ENCODE data around the gene ZNF532. TPM values are rescaled to one million over a fixed set of nuclear protein-coding genes. Genes with fewer than 3 reads are reported as not detected.

Gene ZNF532
- polyA plus RNA-seq, 1 experiment, result 75.3 TPM

GRCh38 chr18:58951986-58952702 lies 87.5 kb downstream of the ZNF532 start:
- DNase-seq (ENCODE audit: low read depth), result no peak
- H3K36me3 ChIP-seq (ENCODE audit: control insufficient read depth, insufficient read depth, low read length), result peaks cover 3% of the 10 kb centered on the region
- POLR2A ChIA-PET, result interaction anchor here (0.6 kb wide), 1 partner anchor 361 kb away, joined by 3 read pairs; no protein-coding TSS in a partner anchor
- H3K4me3 ChIP-seq (ENCODE audit: low read depth, low read length), result no peak overlapping the region
- CTCF ChIA-PET, result no interaction called here
- no peak for TF ChIP-seq CTCF (IDR thresholded peaks at IDR 0.05; ENCODE audit: insufficient read depth, low read depth, low read length)
- H3K27me3 ChIP-seq (ENCODE audit: control insufficient read depth, insufficient read depth, low read length), result no peaks in the 10 kb centered on the region

GRCh38 chr18:58952858-58953257 lies 88.2 kb downstream of the ZNF532 start:
- H3K27me3 ChIP-seq (ENCODE audit: control insufficient read depth, insufficient read depth, low read length), result no peaks in the 10 kb centered on the region
- TF ChIP-seq CTCF (IDR thresholded peaks at IDR 0.05; ENCODE audit: insufficient read depth, low read depth, low read length), result no peak
- peaks cover 3% of the 10 kb centered on the region for H3K36me3 ChIP-seq (ENCODE audit: control insufficient read depth, insufficient read depth, low read length)
- CTCF ChIA-PET, result no interaction called here
- POLR2A ChIA-PET, result no interaction called here
- H3K4me3 ChIP-seq (ENCODE audit: low read depth, low read length), result no peak overlapping the region
- DNase-seq (ENCODE audit: low read depth), result no peak

- DNase-seq (ENCODE audit: low read depth), result no peak
- no peak for TF ChIP-seq CTCF (IDR thresholded peaks at IDR 0.05; ENCODE audit: insufficient read depth, low read depth, low read length)
- peaks cover 3% of the 10 kb centered on the region; the same call in 1 of the 2 replicates for H3K36me3 ChIP-seq (ENCODE audit: control insufficient read depth, insufficient read depth, low read length)
- POLR2A ChIA-PET, result no interaction called here
- H3K4me3 ChIP-seq (ENCODE audit: low read depth, low read length), result no peak overlapping the region
- H3K27me3 ChIP-seq (ENCODE audit: control insufficient read depth, insufficient read depth, low read length), result no peaks in the 10 kb centered on the region
- CTCF ChIA-PET, result no interaction called here
Observed at GRCh38 chr18:58953627-58954026, 89.0 kb downstream of the ZNF532 start.

GRCh38 chr18:58955001-58955400 lies 90.3 kb downstream of the ZNF532 start:
- no peak for TF ChIP-seq CTCF (IDR thresholded peaks at IDR 0.05; ENCODE audit: insufficient read depth, low read depth, low read length)
- CTCF ChIA-PET, result no interaction called here
- POLR2A ChIA-PET, result no interaction called here

GRCh38 chr18:58955738-58956137 lies 91.1 kb downstream of the ZNF532 start:
- no peak for TF ChIP-seq CTCF (IDR thresholded peaks at IDR 0.05; ENCODE audit: insufficient read depth, low read depth, low read length)
- H3K4me3 ChIP-seq (ENCODE audit: low read depth, low read length), result no peak overlapping the region
- no peak for DNase-seq (ENCODE audit: low read depth)
- peaks cover 4% of the 10 kb centered on the region; the same call in 1 of the 2 replicates for H3K36me3 ChIP-seq (ENCODE audit: control insufficient read depth, insufficient read depth, low read length)
- POLR2A ChIA-PET, result interaction anchor here (0.6 kb wide), 1 partner anchor 84 kb away, joined by 3 read pairs; no protein-coding TSS in a partner anchor
- no peaks in the 10 kb centered on the region for H3K27me3 ChIP-seq (ENCODE audit: control insufficient read depth, insufficient read depth, low read length)
- CTCF ChIA-PET, result no interaction called here

More at GRCh38 chr18:58955001-58955400, 90.3 kb downstream of the ZNF532 start:
- no peak overlapping the region for H3K4me3 ChIP-seq (ENCODE audit: low read depth, low read length)
- DNase-seq (ENCODE audit: low read depth), result no peak
- no peaks in the 10 kb centered on the region for H3K27me3 ChIP-seq (ENCODE audit: control insufficient read depth, insufficient read depth, low read length)
- peaks cover 3% of the 10 kb centered on the region; the same call in 1 of the 2 replicates for H3K36me3 ChIP-seq (ENCODE audit: control insufficient read depth, insufficient read depth, low read length)
